Tibial nerve (tissue), 4 donors: ENCODE data around the gene SOX2.

Source experiments
- CTCF ChIP-seq, 5 experiments: fragments of 200-600 bp in 3 of 5; fragments of 450-650 bp in 2 of 5; sonication (generic) in 3 of 5; IDR thresholded peaks; one replicate each; pipeline ENCODE4 v1.5.1; 2016 to 2019; ENCODE audit warnings: antibody characterized with exemption in 5 of 5, mild to moderate bottlenecking in 3 of 5, moderate library complexity in 2 of 5
- EP300 ChIP-seq, 2 donors: sonication (generic); formaldehyde crosslinking; IDR thresholded peaks; one replicate each; pipeline ENCODE4 v1.6.1; 2017; ENCODE audit warnings: antibody characterized with exemption in 2 of 2, mild to moderate bottlenecking in 1 of 2
- POLR2A ChIP-seq, 2 donors: fragments of 450-650 bp; IDR thresholded peaks; one replicate each; pipeline ENCODE4 v1.6.1; 2017; ENCODE audit warnings: antibody characterized with exemption in 2 of 2, mild to moderate bottlenecking in 2 of 2, moderate library complexity in 2 of 2

GRCh38 chr3:181689546-181689945, 22.2 kb upstream of the SOX2 start:
- TF ChIP-seq CTCF (IDR thresholded peaks at IDR 0.05) = no peak
- no peak for TF ChIP-seq POLR2A (IDR thresholded peaks at IDR 0.05)
- no peak for TF ChIP-seq EP300 (IDR thresholded peaks at IDR 0.05)
